Measurements from ENCODE around the gene DENND5A. TPM values are rescaled to one million over a fixed set of nuclear protein-coding genes. Genes with fewer than 3 reads are reported as not detected.

The DENND5A gene
- total and polyA plus RNA-seq, 10 of the 15 experiments (the other 5 are each of a cell fraction or from before 2014, with no cell fraction given), result 15.6 to 157 (median 85.1) TPM

DNA sequence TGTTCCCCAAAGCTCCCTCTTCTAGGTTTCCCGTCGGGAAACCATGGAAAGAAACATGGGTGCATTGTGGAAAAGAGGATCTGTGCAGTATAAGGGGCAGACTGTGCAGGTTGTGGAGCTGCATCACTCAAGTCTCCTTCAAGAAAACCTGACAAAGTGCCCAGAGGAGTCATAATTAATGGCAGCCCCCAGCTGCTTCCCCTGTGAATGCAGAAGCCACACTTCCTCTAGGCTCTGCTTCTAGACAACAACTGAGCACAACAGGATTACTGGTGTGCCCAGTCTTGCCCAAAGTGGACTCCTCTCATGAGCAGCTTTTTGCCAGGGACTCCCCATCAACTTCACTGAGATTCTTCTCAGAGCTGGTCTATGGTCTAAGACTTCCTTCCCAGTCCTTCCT lies 131.2 kb downstream of the DENND5A start:
- TF ChIP-seq RCOR1 (conservative IDR thresholded peaks at IDR 0.05; ENCODE audit: low read depth, low read length), result no peak
- no peak for TF ChIP-seq FOS (IDR thresholded peaks at IDR 0.05; ENCODE audit: borderline replicate concordance, extremely low read depth, insufficient read length)
- no peak for TF ChIP-seq SRF (IDR thresholded peaks at IDR 0.05; ENCODE audit: low read depth in 2 of 2, low read length in 2 of 2)
- TF ChIP-seq, protein P1, sequence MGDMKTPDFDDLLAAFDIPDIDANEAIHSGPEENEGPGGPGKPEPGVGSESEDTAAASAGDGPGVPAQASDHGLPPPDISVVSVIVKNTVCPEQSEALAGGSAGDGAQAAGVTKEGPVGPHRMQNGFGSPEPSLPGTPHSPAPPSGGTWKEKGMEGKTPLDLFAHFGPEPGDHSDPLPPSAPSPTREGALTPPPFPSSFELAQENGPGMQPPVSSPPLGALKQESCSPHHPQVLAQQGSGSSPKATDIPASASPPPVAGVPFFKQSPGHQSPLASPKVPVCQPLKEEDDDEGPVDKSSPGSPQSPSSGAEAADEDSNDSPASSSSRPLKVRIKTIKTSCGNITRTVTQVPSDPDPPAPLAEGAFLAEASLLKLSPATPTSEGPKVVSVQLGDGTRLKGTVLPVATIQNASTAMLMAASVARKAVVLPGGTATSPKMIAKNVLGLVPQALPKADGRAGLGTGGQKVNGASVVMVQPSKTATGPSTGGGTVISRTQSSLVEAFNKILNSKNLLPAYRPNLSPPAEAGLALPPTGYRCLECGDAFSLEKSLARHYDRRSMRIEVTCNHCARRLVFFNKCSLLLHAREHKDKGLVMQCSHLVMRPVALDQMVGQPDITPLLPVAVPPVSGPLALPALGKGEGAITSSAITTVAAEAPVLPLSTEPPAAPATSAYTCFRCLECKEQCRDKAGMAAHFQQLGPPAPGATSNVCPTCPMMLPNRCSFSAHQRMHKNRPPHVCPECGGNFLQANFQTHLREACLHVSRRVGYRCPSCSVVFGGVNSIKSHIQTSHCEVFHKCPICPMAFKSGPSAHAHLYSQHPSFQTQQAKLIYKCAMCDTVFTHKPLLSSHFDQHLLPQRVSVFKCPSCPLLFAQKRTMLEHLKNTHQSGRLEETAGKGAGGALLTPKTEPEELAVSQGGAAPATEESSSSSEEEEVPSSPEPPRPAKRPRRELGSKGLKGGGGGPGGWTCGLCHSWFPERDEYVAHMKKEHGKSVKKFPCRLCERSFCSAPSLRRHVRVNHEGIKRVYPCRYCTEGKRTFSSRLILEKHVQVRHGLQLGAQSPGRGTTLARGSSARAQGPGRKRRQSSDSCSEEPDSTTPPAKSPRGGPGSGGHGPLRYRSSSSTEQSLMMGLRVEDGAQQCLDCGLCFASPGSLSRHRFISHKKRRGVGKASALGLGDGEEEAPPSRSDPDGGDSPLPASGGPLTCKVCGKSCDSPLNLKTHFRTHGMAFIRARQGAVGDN (IDR thresholded peaks at IDR 0.05), result no peak
- no peak for TF ChIP-seq CREB1 (IDR thresholded peaks at IDR 0.05; ENCODE audit: low read depth)
- no peak for TF ChIP-seq EP300 (IDR thresholded peaks at IDR 0.05; ENCODE audit: borderline replicate concordance in 1 of 2, control insufficient read depth in 1 of 2, low read depth in 2 of 2, low read length in 2 of 2)
- no peak for TF ChIP-seq SMC3 (IDR thresholded peaks at IDR 0.05; ENCODE audit: borderline replicate concordance, low read length)
- 97% methylated on average over 2 of the region's 2 CpGs for WGBS (ENCODE audit: insufficient coverage, insufficient replicate concordance, low lambda C conversion rate, missing lambda C conversion rate)
- intact Hi-C loops (cut with micrococcal nuclease; ENCODE audit: unreplicated experiment), result loop anchor here (5.0 kb wide), 1 partner anchor 37 kb away; no protein-coding TSS in a partner anchor
- in situ Hi-C loops (cut with MboI), result no loop called here
- Histone ChIP-seq H3K9me3 (replicated peaks; ENCODE audit: control insufficient read depth, insufficient read depth, low read length) (no peaks in the 10 kb centered on the region), H3K4me1 (ENCODE audit: control insufficient read depth, insufficient read depth, low read length) (no peaks in the 10 kb centered on the region), H3K36me3 (ENCODE audit: control insufficient read depth in 2 of 2, insufficient read depth in 2 of 2, low read length in 1 of 2) (peaks cover 0 to 2% of the 10 kb centered on the region in 2 experiments; a peak in 2 of 4 replicates), H3K4me3 (no peak overlapping the region), H4K20me1 (ENCODE audit: control insufficient read depth, insufficient read depth) (no peaks in the 10 kb centered on the region), H3K9ac (ENCODE audit: control insufficient read depth, insufficient read depth, low read length) (no peak overlapping the region), H3K4me2 (ENCODE audit: control insufficient read depth, insufficient read depth) (no peak overlapping the region), H2AFZ (ENCODE audit: control insufficient read depth, low read depth, low read length) (no peak overlapping the region), H3K79me2 (ENCODE audit: control insufficient read depth, insufficient read depth, low read length) (no peaks in the 10 kb centered on the region), H3K27ac (ENCODE audit: control insufficient read depth, insufficient read depth) (no peak overlapping the region), H3K27me3 (replicated peaks in 1 of 2; ENCODE audit: control insufficient read depth in 2 of 2, insufficient read depth in 2 of 2, low read length in 1 of 2) (no peaks in the 10 kb centered on the region)
- ATAC-seq, result no peak
- ChIA-PET CTCF (interaction anchor here (0.6 to 15.8 kb wide), 4 partner anchors 40 to 901 kb away, joined by 3 to 323 read pairs (median 7); no protein-coding TSS in a partner anchor), POLR2A (no interaction called here), RAD21 (ENCODE audit: unreplicated experiment) (interaction anchor here (1.4 kb wide), 1 partner anchor 117 kb away, joined by 3 read pairs; no protein-coding TSS in a partner anchor), SMC1A (ENCODE audit: uncharacterized antibody, unreplicated experiment) (interaction anchor here (0.8 to 1.3 kb wide), 2 partner anchors 118 to 226 kb away, joined by 4 read pairs; no protein-coding TSS in a partner anchor)
- FAIRE-seq, result no peak
- BruUV-seq (replicated peaks), result no TSS peak
- DNase-seq (ENCODE audit: low read depth, low spot score), result no peak
